GM18499 (cell line): Measurements from ENCODE around the gene EDN3.

ENCODE experiments used
- ATAC-seq: cut with Tn5 transposase; IDR thresholded peaks from one replicate; pipeline ENCODE4 v1.9.1; 2021; ENCODE audit warnings: moderate number of reproducible peaks; ENCODE audit not compliant: insufficient read depth, unreplicated experiment

Gene EDN3

GRCh38 chr20:59300333-59301081 is at the start of gene EDN3:
EDN3 (plus strand) TSS chr20:59300611; CDS start chr20:59300813, 202 bp downstream.
- no peak for ATAC-seq

- ATAC-seq = no peak
Measured at GRCh38 chr20:59253325-59253724, 47.1 kb upstream of the EDN3 start.

GRCh38 chr20:59253779-59254319 is 46.6 kb upstream of the EDN3 start:
- ATAC-seq = no peak

- no peak for ATAC-seq
Measured at GRCh38 chr20:59255256-59255655, 45.2 kb upstream of the EDN3 start.

GRCh38 chr20:59258221-59258621 is 42.2 kb upstream of the EDN3 start:
- no peak for ATAC-seq

GRCh38 chr20:59259946-59260345 is 40.5 kb upstream of the EDN3 start:
- no peak for ATAC-seq

GRCh38 chr20:59265298-59265697 is 35.1 kb upstream of the EDN3 start:
- ATAC-seq = no peak

GRCh38 chr20:59268870-59269269 is 31.5 kb upstream of the EDN3 start:
- no peak for ATAC-seq

GRCh38 chr20:59269411-59270025 is 30.9 kb upstream of the EDN3 start:
- no peak for ATAC-seq

GRCh38 chr20:59270380-59270779 is 30.0 kb upstream of the EDN3 start:
- ATAC-seq = no peak

- no peak for ATAC-seq
Measured at GRCh38 chr20:59273739-59274357, 26.6 kb upstream of the EDN3 start.

- ATAC-seq = no peak
Measured at GRCh38 chr20:59276938-59277337, 23.5 kb upstream of the EDN3 start.

- no peak for ATAC-seq
Measured at GRCh38 chr20:59284470-59284869, 15.9 kb upstream of the EDN3 start.

GRCh38 chr20:59289994-59290393 is 10.4 kb upstream of the EDN3 start:
- ATAC-seq = no peak

- no peak for ATAC-seq
Measured at GRCh38 chr20:59291740-59292383, 8.5 kb upstream of the EDN3 start.

- ATAC-seq = no peak
Measured at GRCh38 chr20:59295531-59295930, 4.9 kb upstream of the EDN3 start.

- ATAC-seq = no peak
Measured at GRCh38 chr20:59297686-59298085, 2.7 kb upstream of the EDN3 start.

- ATAC-seq = no peak
Measured at GRCh38 chr20:59299945-59300332, 472 bp upstream of the EDN3 start.

- ATAC-seq = no peak
Measured at GRCh38 chr20:59301343-59302007, 1.1 kb downstream of the EDN3 start.

- ATAC-seq = no peak
Measured at GRCh38 chr20:59305908-59306655, 5.7 kb downstream of the EDN3 start.
